IMR-90 (cell line): ENCODE results near the gene ACVR2B. TPM values are rescaled to one million over a fixed set of nuclear protein-coding genes. Genes with fewer than 3 reads are reported as not detected.

ENCODE experiments used
- ATAC-seq: fragments of 200-7000 bp; cut with Tn5 transposase; 2 replicates; pipeline ENCODE4 v1.9.1; 2020; ENCODE audit warnings: low read depth, mild to moderate bottlenecking, moderate library complexity
- BruUV-seq: library from RNA; stranded (reverse); fragments of 400-500 nt; replicated peaks from 2 replicates; lab custom pipeline; 2021; lab: Mats Ljungman, UMichigan
- CTCF ChIA-PET: fragments of 300-600 bp; formaldehyde crosslinking; extraction: SDS; loops from one replicate; lab custom pipeline; 2021; ENCODE audit warnings: antibody characterized with exemption; lab: Yijun Ruan, JAX
- POLR2A ChIA-PET: fragments of 300-600 bp; sonication (Branson Sonifier 250); formaldehyde crosslinking; loops from one replicate; lab custom pipeline; 2022; ENCODE audit warnings: antibody characterized with exemption; ENCODE audit not compliant: unreplicated experiment; lab: Charles Lee
- DNase-seq: peaks from one replicate; pipeline ENCODE4 v3.0.0; 2013
- H2AFZ ChIP-seq: replicated peaks from 2 replicates; pipeline ENCODE3; 2013; ENCODE audit warnings: low read length, mild to moderate bottlenecking; ENCODE audit not compliant: poor library complexity
- H2AK5ac ChIP-seq: 2 replicates; pipeline ENCODE4 v1.6.1; 2013; ENCODE audit warnings: low read depth, low read length, inconsistent platforms
- H2AK9ac ChIP-seq: replicated peaks from 2 replicates; pipeline ENCODE3; 2013; ENCODE audit warnings: mild to moderate bottlenecking, low read depth, low read length, moderate library complexity; ENCODE audit not compliant: poor library complexity
- H2BK120ac ChIP-seq: 2 replicates; pipeline ENCODE4 v1.6.1; 2013; ENCODE audit warnings: low read depth, low read length, inconsistent platforms
- H2BK15ac ChIP-seq: 3 replicates; pipeline ENCODE4 v1.6.1; 2013; ENCODE audit warnings: low read depth, low read length, inconsistent platforms
- H2BK20ac ChIP-seq: 2 replicates; pipeline ENCODE4 v1.6.1; 2013; ENCODE audit warnings: low read depth, mild to moderate bottlenecking, inconsistent platforms, low read length, moderate library complexity
- H2BK5ac ChIP-seq: 2 replicates; pipeline ENCODE4 v1.6.1; 2013; ENCODE audit warnings: mild to moderate bottlenecking, low read depth, low read length, inconsistent platforms; ENCODE audit not compliant: poor library complexity, severe bottlenecking
- H3K14ac ChIP-seq: replicated peaks from 2 replicates; pipeline ENCODE4 v1.6.1; 2013; ENCODE audit warnings: low read depth, low read length, inconsistent platforms
- H3K18ac ChIP-seq: 2 replicates; pipeline ENCODE4 v1.6.1; 2013; ENCODE audit warnings: low read depth, low read length, control low read depth
- H3K23ac ChIP-seq: 2 replicates; pipeline ENCODE4 v1.6.1; 2013; ENCODE audit warnings: low read depth, low read length, inconsistent platforms
- H3K27ac ChIP-seq: 2 replicates; pipeline ENCODE4 v1.5.1; 2013; ENCODE audit warnings: mild to moderate bottlenecking, control low read depth, low read length; ENCODE audit not compliant: insufficient read depth
- H3K27me3 ChIP-seq: 2 replicates; pipeline ENCODE4 v1.6.1; 2013; ENCODE audit warnings: low read length; ENCODE audit not compliant: control insufficient read depth, insufficient read depth
- H3K36me3 ChIP-seq: 2 replicates; pipeline ENCODE4 v1.6.1; 2013; ENCODE audit warnings: low read length, mixed read lengths; ENCODE audit not compliant: control insufficient read depth, insufficient read depth
- H3K4ac ChIP-seq: 2 replicates; pipeline ENCODE4 v1.6.1; 2013; ENCODE audit warnings: low read depth, low read length, inconsistent platforms
- H3K4me1 ChIP-seq: 2 replicates; pipeline ENCODE4 v1.6.1; 2013; ENCODE audit warnings: low read length, mixed read lengths; ENCODE audit not compliant: control insufficient read depth, insufficient read depth
- H3K4me2 ChIP-seq: 2 replicates; pipeline ENCODE4 v1.6.1; 2013; ENCODE audit warnings: low read depth, mild to moderate bottlenecking, control low read depth, low read length, moderate library complexity
- H3K4me3 ChIP-seq: 2 replicates; pipeline ENCODE4 v1.5.1; 2013; ENCODE audit warnings: low read depth, mild to moderate bottlenecking, control low read depth, low read length, moderate library complexity; ENCODE audit not compliant: insufficient read depth
- H3K56ac ChIP-seq: 2 replicates; pipeline ENCODE4 v1.6.1; 2013; ENCODE audit warnings: low read length, inconsistent platforms; ENCODE audit not compliant: insufficient read depth; ENCODE audit errors: extremely low read depth
- H3K79me1 ChIP-seq, 2 experiments: 2 replicates each; pipeline ENCODE4 v1.6.1; 2013; ENCODE audit warnings: low read length in 2 of 2, inconsistent platforms in 1 of 2, low read depth in 1 of 2
- H3K9ac ChIP-seq: 2 replicates; pipeline ENCODE4 v1.6.1; 2013; ENCODE audit warnings: low read depth, low read length, control low read depth
- H3K9me1 ChIP-seq: 2 replicates; pipeline ENCODE4 v1.6.1; 2013; ENCODE audit warnings: low read length, inconsistent platforms; ENCODE audit not compliant: insufficient read depth
- H3K9me3 ChIP-seq: 2 replicates; pipeline ENCODE4 v1.6.1; 2013; ENCODE audit warnings: low read length; ENCODE audit not compliant: control insufficient read depth, insufficient read depth
- H4K20me1 ChIP-seq: 2 replicates; pipeline ENCODE4 v1.6.1; 2013; ENCODE audit warnings: low read length, inconsistent platforms; ENCODE audit not compliant: insufficient read depth
- H4K5ac ChIP-seq: 2 replicates; pipeline ENCODE4 v1.6.1; 2013; ENCODE audit warnings: mild to moderate bottlenecking, low read depth, low read length, control low read depth
- H4K8ac ChIP-seq, 2 experiments: 2 replicates each; pipeline ENCODE4 v1.6.1; 2013; ENCODE audit warnings: low read depth in 2 of 2, low read length in 2 of 2, control low read depth in 1 of 2, inconsistent platforms in 1 of 2
- H4K91ac ChIP-seq: 2 replicates; pipeline ENCODE4 v1.6.1; 2013; ENCODE audit warnings: low read depth, low read length, inconsistent platforms; ENCODE audit not compliant: insufficient read depth
- CEBPB ChIP-seq: IDR thresholded peaks from 2 replicates; pipeline ENCODE4 v1.6.1; 2012; ENCODE audit warnings: low read depth, low read length, improper control_type of control experiment
- FOS ChIP-seq: fragments of 150-350 bp; IDR thresholded peaks from 2 replicates; pipeline ENCODE4 v1.6.1; 2016; ENCODE audit warnings: low read depth, low read length
- MAZ ChIP-seq: IDR thresholded peaks from 2 replicates; pipeline ENCODE4 v1.6.1; 2012; ENCODE audit warnings: low read depth, mild to moderate bottlenecking, low read length, improper control_type of control experiment, moderate library complexity, borderline replicate concordance
- RAD21 ChIP-seq: IDR thresholded peaks from 2 replicates; pipeline ENCODE4 v1.6.1; 2012; ENCODE audit warnings: low read length, improper control_type of control experiment
- WGBS, 2 experiments: methylation state at CpG; one replicate each; pipeline versions ENCODE4 v1.1.5 to v1.1.7; 2013; ENCODE audit warnings: missing lambda C conversion rate in 2 of 2; ENCODE audit not compliant: insufficient read length in 1 of 2; ENCODE audit errors: extremely low coverage in 2 of 2; 5-methylcytosine and 5-hydroxymethylcytosine counted together
- dilution Hi-C: fragments of 300-500 bp; cut with HindIII; formaldehyde crosslinking; loops from one replicate; pipeline ENCODE4 v1.14.3; 2018; ENCODE audit warnings: low sequenced_read_pairs; ENCODE audit not compliant: unreplicated experiment
- in situ Hi-C: fragments of 300-500 bp; cut with MboI; formaldehyde crosslinking; loops from 3 replicates; pipeline ENCODE4 v1.14.3; 2019; ENCODE audit warnings: low sequenced_read_pairs, inconsistent platforms, mixed read lengths
- intact Hi-C: fragments of 100-400 bp; cut with micrococcal nuclease; formaldehyde crosslinking; loops from 2 replicates; pipeline ENCODE4 v1.10.0; 2022
- polyA plus RNA-seq, 3 experiments: library from polyadenylated mRNA; depleted of rRNA; stranded (reverse); fragments of >200 nt; gene quantifications; 2 replicates each; pipeline ENCODE4 v1.2.3, GENCODE V29; 2012; ENCODE audit warnings: low replicate concordance in 1 of 3
- total RNA-seq: library from RNA; depleted of rRNA; stranded (reverse); fragments of >200 nt; gene quantifications from 2 replicates; pipeline ENCODE4 v1.2.3, GENCODE V29; 2012
- TF ChIP-seq, protein P1 (sequence below): fragments of 150-350 bp; IDR thresholded peaks from 2 replicates; pipeline ENCODE4 v1.6.1; 2017; ENCODE audit warnings: mild to moderate bottlenecking, antibody characterized with exemption, low read length, low read depth

The ACVR2B gene
- total and polyA plus RNA-seq, 2 of the 4 experiments (the other 2 are of a cell fraction): 0.60 to 1.3 TPM

DNA sequence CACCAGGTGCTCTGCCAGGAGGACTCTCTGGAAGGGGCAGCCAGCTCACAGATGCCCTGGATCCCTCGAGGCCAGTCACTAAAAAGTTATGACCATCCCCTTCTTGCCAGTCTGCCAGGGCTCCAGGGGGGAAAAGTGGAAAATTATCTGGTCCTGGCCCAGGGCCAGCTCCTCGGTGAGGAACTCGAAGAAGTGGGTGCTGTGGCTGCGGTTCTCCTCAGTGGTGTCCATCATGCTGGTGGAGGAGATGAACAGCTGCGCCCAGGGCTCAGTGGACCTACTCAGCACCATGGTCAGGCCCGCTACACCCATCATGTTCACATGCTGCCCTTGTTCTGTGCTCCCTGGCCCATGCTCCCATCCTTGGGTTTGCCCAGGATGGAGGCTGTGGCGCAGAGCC, 61.7 kb downstream of the ACVR2B start:
- ChIA-PET POLR2A (no interaction called here), CTCF (interaction anchor here (1.5 kb wide), 1 partner anchor 329 kb away, joined by 4 read pairs; no protein-coding TSS in a partner anchor)
- H3K27ac ChIP-seq: no peak overlapping the region
- H2BK20ac ChIP-seq: no peak overlapping the region
- no TSS peak for BruUV-seq
- ATAC-seq (no peak), DNase-seq (no peak)
- H2AK9ac ChIP-seq: peak overlapping the region; percentile 5
- H2BK15ac ChIP-seq: no peak overlapping the region
- no peak overlapping the region for H3K4ac ChIP-seq
- no peak overlapping the region for H3K4me3 ChIP-seq
- no peaks in the 10 kb centered on the region for H4K20me1 ChIP-seq
- H4K8ac ChIP-seq: no peak overlapping the region
- no peak overlapping the region for H2AK5ac ChIP-seq
- H3K9me3 ChIP-seq: no peaks in the 10 kb centered on the region
- no peaks in the 10 kb centered on the region; the same call in 1 of the 2 replicates for H3K9me1 ChIP-seq
- intact Hi-C loops: no loop called here
- peaks cover 0 to 3% of the 10 kb centered on the region in 2 experiments; a peak in 2 of 4 replicates for H3K79me1 ChIP-seq
- H2AFZ ChIP-seq: peak overlapping the region; percentile 25
- H3K14ac ChIP-seq: no peak overlapping the region
- TF ChIP-seq, protein P1, sequence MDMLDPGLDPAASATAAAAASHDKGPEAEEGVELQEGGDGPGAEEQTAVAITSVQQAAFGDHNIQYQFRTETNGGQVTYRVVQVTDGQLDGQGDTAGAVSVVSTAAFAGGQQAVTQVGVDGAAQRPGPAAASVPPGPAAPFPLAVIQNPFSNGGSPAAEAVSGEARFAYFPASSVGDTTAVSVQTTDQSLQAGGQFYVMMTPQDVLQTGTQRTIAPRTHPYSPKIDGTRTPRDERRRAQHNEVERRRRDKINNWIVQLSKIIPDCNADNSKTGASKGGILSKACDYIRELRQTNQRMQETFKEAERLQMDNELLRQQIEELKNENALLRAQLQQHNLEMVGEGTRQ: no peak
- no peak for TF ChIP-seq RAD21
- no peak for TF ChIP-seq MAZ
- TF ChIP-seq CEBPB: no peak
- no peak for TF ChIP-seq FOS
- no peak overlapping the region for H3K56ac ChIP-seq
- no peak overlapping the region for H2BK120ac ChIP-seq
- no peaks in the 10 kb centered on the region for H3K27me3 ChIP-seq
- WGBS, 2 experiments: 80% methylated on average over 1 of the region's 7 CpGs; no CpG with 5 or more reads in 1 of the 2 experiments
- no peak overlapping the region for H4K91ac ChIP-seq
- no peak overlapping the region for H4K5ac ChIP-seq
- H3K4me2 ChIP-seq: no peak overlapping the region
- H3K18ac ChIP-seq: no peak overlapping the region
- peaks cover 10% of the 10 kb centered on the region for H3K36me3 ChIP-seq
- no peak overlapping the region for H2BK5ac ChIP-seq
- H3K23ac ChIP-seq: no peak overlapping the region
- no peak overlapping the region for H3K9ac ChIP-seq
- dilution Hi-C loops: no loop called here
- in situ Hi-C loops: no loop called here
- H3K4me1 ChIP-seq: peaks cover 3% of the 10 kb centered on the region
